ENCODE data around the gene XRRA1.

The XRRA1 gene

GRCh38 chr11:74824285-74824982 lies 124.5 kb downstream of the XRRA1 start:
- no peak for DNase-seq

GRCh38 chr11:74822170-74822569 lies 126.7 kb downstream of the XRRA1 start:
- no peak for DNase-seq

- no peak for DNase-seq
These were observed 128.1 kb downstream of the XRRA1 start for GRCh38 chr11:74820763-74821162.

- DNase-seq = no peak
These were observed 129.5 kb downstream of the XRRA1 start for GRCh38 chr11:74819400-74819799.

- DNase-seq = no peak
These were observed 130.5 kb downstream of the XRRA1 start for GRCh38 chr11:74818283-74818946.

- no peak for DNase-seq
These were observed 132.2 kb downstream of the XRRA1 start for GRCh38 chr11:74816664-74817063.

GRCh38 chr11:74815966-74816365 lies 132.9 kb downstream of the XRRA1 start:
- DNase-seq = no peak

- no peak for DNase-seq
These were observed 139.1 kb downstream of the XRRA1 start for GRCh38 chr11:74809801-74810200.

GRCh38 chr11:74806267-74806666 lies 142.6 kb downstream of the XRRA1 start:
- DNase-seq = no peak

- no peak for DNase-seq
These were observed 157.4 kb downstream of the XRRA1 start for GRCh38 chr11:74791333-74792100.
